ENCODE data around the gene DUS1L. TPM values are rescaled to one million over a fixed set of nuclear protein-coding genes. Genes with fewer than 3 reads are reported as not detected.

The DUS1L gene
- total RNA-seq, 1 donor from 2014 or later = 78.4 TPM

DNA sequence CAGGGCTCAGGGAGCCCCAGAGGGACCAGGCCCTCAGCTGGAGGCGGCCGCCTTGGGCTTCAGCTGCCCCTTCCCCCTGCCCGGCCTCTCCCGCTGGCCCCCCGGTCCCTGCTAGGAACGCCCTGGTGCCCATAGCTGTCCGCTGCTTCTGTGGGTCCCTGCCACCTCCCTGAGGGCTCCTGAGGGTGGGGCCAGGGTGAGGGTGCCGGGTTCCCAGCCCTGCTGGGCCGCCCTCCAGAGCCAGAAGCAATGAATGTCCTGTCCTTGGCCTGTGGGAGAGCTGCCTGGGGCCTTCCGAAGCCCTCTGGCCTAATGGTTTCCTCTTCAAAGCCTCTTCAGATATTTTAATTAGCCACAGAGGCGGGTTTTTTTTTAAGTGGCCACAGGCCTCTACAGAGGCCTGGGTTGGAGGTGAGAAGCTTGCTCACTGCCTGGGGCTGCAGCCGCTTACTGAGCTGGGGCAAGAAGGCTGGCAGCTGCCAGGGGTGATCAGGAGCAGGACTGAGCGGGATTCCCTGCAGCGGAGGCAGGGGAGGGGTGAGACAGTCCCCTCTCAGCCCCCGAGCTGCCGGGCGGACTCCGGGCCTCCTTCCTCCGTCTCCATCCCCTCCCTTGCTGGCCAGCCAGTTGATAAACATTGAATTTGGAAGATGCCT, 52.8 kb downstream of the DUS1L start:
- ATAC-seq = no peak

- ATAC-seq = no peak
Measured at GRCh38 chr17:82012261-82012639, 53.4 kb downstream of the DUS1L start.

- ATAC-seq = no peak
Measured at GRCh38 chr17:82011617-82012187, 53.9 kb downstream of the DUS1L start.

- ATAC-seq = no peak
Measured at GRCh38 chr17:82010575-82011525, 54.8 kb downstream of the DUS1L start.

GRCh38 chr17:82009413-82009812, 56.2 kb downstream of the DUS1L start:
- ATAC-seq = no peak

- no peak for ATAC-seq
Measured at GRCh38 chr17:82008941-82009405, 56.6 kb downstream of the DUS1L start.

GRCh38 chr17:82008258-82008940, 57.2 kb downstream of the DUS1L start:
- ATAC-seq = no peak

Other genes with a start within 250 kb of the DUS1L start
- 18.7 TPM for gene MCRIP1, start 232.5 kb downstream of the DUS1L start, total RNA-seq
- gene PPP1R27, start 230.8 kb downstream of the DUS1L start, total RNA-seq = 0.24 TPM
- 812 TPM for gene P4HB, start 205.3 kb downstream of the DUS1L start, total RNA-seq
- gene ARHGDIA, start 194.5 kb downstream of the DUS1L start, total RNA-seq = 300 TPM
- gene ALYREF, start 174.2 kb downstream of the DUS1L start, total RNA-seq = 68.9 TPM
- 113 TPM for gene ANAPC11, start 174.1 kb downstream of the DUS1L start, total RNA-seq
- 0.24 TPM for gene NPB, start 163.6 kb downstream of the DUS1L start, total RNA-seq
- 36.7 TPM for gene PCYT2, start 154.4 kb downstream of the DUS1L start, total RNA-seq
- 46.2 TPM for gene SIRT7, start 147.6 kb downstream of the DUS1L start, total RNA-seq
- 12.3 TPM for gene MAFG, start 138.1 kb downstream of the DUS1L start, total RNA-seq
- gene PYCR1, start 128.5 kb downstream of the DUS1L start, total RNA-seq = 28.9 TPM
- gene MYADML2, start 118.6 kb downstream of the DUS1L start, total RNA-seq = not detected
- gene NOTUM, start 104.6 kb downstream of the DUS1L start, total RNA-seq = not detected
- gene ASPSCR1, start 88.2 kb downstream of the DUS1L start, total RNA-seq = 19.0 TPM
- gene CENPX, start 42.9 kb downstream of the DUS1L start, total RNA-seq = 71.8 TPM
- gene LRRC45, start 42.5 kb downstream of the DUS1L start, total RNA-seq = 8.4 TPM
- 6.2 TPM for gene RAC3, start 34.1 kb downstream of the DUS1L start, total RNA-seq
- gene DCXR, start 28.1 kb downstream of the DUS1L start, total RNA-seq = 138 TPM
- 21.6 TPM for gene RFNG, start 14.0 kb downstream of the DUS1L start, total RNA-seq
- gene GPS1, start 13.9 kb downstream of the DUS1L start, total RNA-seq = 59.3 TPM
- 352 TPM for gene FASN, start 32.4 kb upstream of the DUS1L start, total RNA-seq
- gene CCDC57, start 147.0 kb upstream of the DUS1L start, total RNA-seq = 23.2 TPM
- 50.0 TPM for gene SLC16A3, start 163.2 kb upstream of the DUS1L start, total RNA-seq
- 65.7 TPM for gene CSNK1D, start 207.9 kb upstream of the DUS1L start, total RNA-seq

Measured in esophagus mucosa (tissue), 1 donor.